ENCODE results near the gene RFX1.

- TF ChIP-seq CTCF (IDR thresholded peaks at IDR 0.05) (no peak), POLR2A (IDR thresholded peaks at IDR 0.05) (no peak)
Measured at GRCh38 chr19:13913352-13913751, 92.8 kb downstream of the RFX1 start.
